Naive thymus-derived CD4-positive, alpha-beta T cell (primary cell): ENCODE measurements around the gene CAMK1. TPM values are rescaled to one million over a fixed set of nuclear protein-coding genes. Genes with fewer than 3 reads are reported as not detected.

ENCODE experiments used
- ATAC-seq: fragments of 150-1000 bp; cut with Tn5 transposase; 2 replicates; pipeline ENCODE4 v1.10.0; 2021; ENCODE audit warnings: mild to moderate bottlenecking, moderate library complexity
- CTCF ChIA-PET: fragments of 350-600 bp; sonication (Branson Sonifier 250); formaldehyde crosslinking; loops from one replicate; lab custom pipeline; 2021; ENCODE audit warnings: antibody characterized with exemption; lab: Charles Lee
- POLR2A ChIA-PET: fragments of 350-600 bp; sonication (Branson Sonifier 250); formaldehyde crosslinking; loops from one replicate; lab custom pipeline; 2021; ENCODE audit warnings: antibody characterized with exemption, inconsistent platforms; lab: Charles Lee
- DNase-seq, 9 donors: peaks; one replicate each; pipeline versions ENCODE4 v3.0.0 to v3.0.0-alpha.2; 2020 to 2022; ENCODE audit warnings: mixed read lengths in 1 of 9
- H3K27ac ChIP-seq: one replicate; pipeline ENCODE4 v1.7.0; 2013; ENCODE audit warnings: mild to moderate bottlenecking, low read depth, low read length, moderate library complexity
- H3K27me3 ChIP-seq, 2 donors: one replicate each; pipeline ENCODE4 v1.7.0; 2013; ENCODE audit warnings: low read length in 2 of 2, mild to moderate bottlenecking in 2 of 2, moderate library complexity in 2 of 2; ENCODE audit not compliant: control insufficient read depth in 2 of 2, insufficient read depth in 2 of 2
- H3K36me3 ChIP-seq, 3 experiments: 1 replicate in 2 of 3; 2 replicates in 1 of 3; pipeline ENCODE4 v1.7.0; 2013; ENCODE audit warnings: low read length in 3 of 3, mild to moderate bottlenecking in 3 of 3, moderate library complexity in 1 of 3; ENCODE audit not compliant: insufficient read depth in 3 of 3, control insufficient read depth in 2 of 3
- H3K4me1 ChIP-seq, 2 donors: one replicate each; pipeline ENCODE4 v1.7.0; 2013; ENCODE audit warnings: low read length in 2 of 2, mild to moderate bottlenecking in 2 of 2, moderate library complexity in 1 of 2; ENCODE audit not compliant: control insufficient read depth in 2 of 2, insufficient read depth in 2 of 2
- H3K4me3 ChIP-seq: 2 replicates; pipeline ENCODE4 v1.7.0; 2013; ENCODE audit warnings: mild to moderate bottlenecking, low read length
- H3K9me3 ChIP-seq, 3 experiments: 1 replicate in 2 of 3; 2 replicates in 1 of 3; pipeline ENCODE4 v1.7.0; 2013; ENCODE audit warnings: low read length in 3 of 3; ENCODE audit not compliant: control insufficient read depth in 2 of 3
- H3K27ac Mint-ChIP-seq, 9 donors: one replicate each; pipeline ENCODE4 v1.8.0; 2020 to 2022; ENCODE audit warnings: mixed read lengths in 9 of 9, mild to moderate bottlenecking in 8 of 9, moderate library complexity in 5 of 9, inconsistent platforms in 2 of 9
- H3K27me3 Mint-ChIP-seq, 5 donors: one replicate each; pipeline ENCODE4 v1.8.0; 2021 to 2022; ENCODE audit warnings: mixed read lengths in 5 of 5, mild to moderate bottlenecking in 1 of 5
- H3K36me3 Mint-ChIP-seq, 5 donors: one replicate each; pipeline ENCODE4 v1.8.0; 2020 to 2022; ENCODE audit warnings: mixed read lengths in 5 of 5, mild to moderate bottlenecking in 3 of 5, inconsistent platforms in 1 of 5
- H3K4me1 Mint-ChIP-seq, 7 donors: one replicate each; pipeline ENCODE4 v1.8.0; 2020 to 2022; ENCODE audit warnings: mixed read lengths in 7 of 7, mild to moderate bottlenecking in 3 of 7, inconsistent platforms in 1 of 7
- H3K4me3 Mint-ChIP-seq, 10 donors: one replicate each; pipeline ENCODE4 v1.8.0; 2020 to 2022; ENCODE audit warnings: mild to moderate bottlenecking in 10 of 10, mixed read lengths in 10 of 10, moderate library complexity in 6 of 10, inconsistent platforms in 2 of 10
- H3K9me3 Mint-ChIP-seq, 11 donors: one replicate each; pipeline ENCODE4 v1.8.0; 2020 to 2022; ENCODE audit warnings: mixed read lengths in 11 of 11, mild to moderate bottlenecking in 4 of 11, inconsistent platforms in 1 of 11, moderate library complexity in 1 of 11
- intact Hi-C, 2 donors: fragments of 100-400 bp; cut with micrococcal nuclease; formaldehyde crosslinking; loops; one replicate each; pipeline ENCODE4 v1.15.1; 2023
- polyA plus RNA-seq, 2 donors: library from polyadenylated mRNA; unstranded; fragments of 300-500 nt; fragmentation: Illumina TruSeq; gene quantifications; one replicate each; pipeline ENCODE4 v1.2.3, GENCODE V29; 2021
- total RNA-seq, 6 experiments: library from RNA in 5 of 6; stranded (reverse) in 5 of 6; gene quantifications; 1 replicate in 5 of 6; 2 replicates in 1 of 6; pipeline ENCODE4 v1.2.3 and lab custom pipeline; 2021 to 2026

Gene CAMK1
- total and polyA plus RNA-seq, 7 experiments from 2014 or later = 0.85 to 36.3 (median 2.1) TPM

- Mint-ChIP-seq H3K27me3 (no peaks in the 10 kb centered on the region), H3K4me3 (peak overlapping the region; percentile 70 to 94 (median 84)), H3K9me3 (no peaks in the 10 kb centered on the region), H3K4me1 (peaks cover 31 to 41% (median 38%) of the 10 kb centered on the region in 7 donors), H3K27ac (peak overlapping the region; percentile 17 to 93 (median 76)), H3K36me3 (peaks cover 0 to 20% (median 0%) of the 10 kb centered on the region in 5 donors)
- no peaks in the 10 kb centered on the region for H3K9me3 ChIP-seq
- peak overlapping the region; percentile 90 for H3K27ac ChIP-seq
- peak overlapping the region; percentile 76 for H3K4me3 ChIP-seq
- intact Hi-C loops = loop anchor here in 1 of 2 donors (1.0 kb wide), 1 partner anchor 136 kb away; no protein-coding TSS in a partner anchor
- ATAC-seq = no peak
- POLR2A ChIA-PET = interaction anchor here (0.6 to 5.9 kb wide), 6 partner anchors 14 to 432 kb away, joined by 3 to 61 read pairs (median 10); partner anchors contain the start of genes ARPC4, BRPF1, OGG1 and TADA3
- peaks cover 0 to 19% (median 8%) of the 10 kb centered on the region in 3 experiments for H3K36me3 ChIP-seq
- CTCF ChIA-PET = no interaction called here
- H3K27me3 ChIP-seq = no peaks in the 10 kb centered on the region
- peak in 1 of 9 donors; percentile 8 for DNase-seq
- peaks cover 21 to 28% of the 10 kb centered on the region in 2 donors for H3K4me1 ChIP-seq
These were observed 40.7 kb upstream of the CAMK1 start for GRCh38 chr3:9810433-9810770.

GRCh38 chr3:9809615-9810432 is 40.1 kb upstream of the CAMK1 start, which contains the start of gene TTLL3:
TTLL3 (plus strand) TSS chr3:9810262; CDS start chr3:9810662, 400 bp downstream.
- Mint-ChIP-seq H3K4me1 (peaks cover 31 to 41% (median 38%) of the 10 kb centered on the region in 7 donors), H3K27me3 (no peaks in the 10 kb centered on the region), H3K36me3 (peaks cover 0 to 21% (median 0%) of the 10 kb centered on the region in 5 donors), H3K27ac (peak within 1 kb of the TSS; percentile 92 to 98 (median 96)), H3K9me3 (no peaks in the 10 kb centered on the region), H3K4me3 (peak within 1 kb of the TSS; percentile 89 to 96 (median 92))
- intact Hi-C loops = loop anchor here (1.0 to 5.0 kb wide), 7 partner anchors 17 to 136 kb away; partner anchors contain the start of genes RPUSD3 (in 2 of the 2), ARPC4 (in 1 of the 2), CRELD1 (in 1 of the 2) and JAGN1 (in 1 of the 2)
- H3K9me3 ChIP-seq = no peaks in the 10 kb centered on the region
- ATAC-seq (peak; percentile 76), DNase-seq (peak; percentile 33 to 50 (median 43))
- CTCF ChIA-PET = interaction anchor here (1.1 kb wide), 1 partner anchor 17 kb away, joined by 3 read pairs; the partner anchor contains the start of gene ARPC4
- peak within 1 kb of the TSS; percentile 90 for H3K27ac ChIP-seq
- H3K36me3 ChIP-seq = peaks cover 4 to 25% (median 13%) of the 10 kb centered on the region in 3 experiments
- H3K27me3 ChIP-seq = no peaks in the 10 kb centered on the region
- POLR2A ChIA-PET = interaction anchor here (0.6 to 5.9 kb wide), 14 partner anchors 9 to 432 kb away, joined by 3 to 61 read pairs (median 5); partner anchors contain the start of genes ARPC4, BRPF1, CRELD1 and MTMR14
- peaks cover 21 to 28% of the 10 kb centered on the region in 2 donors for H3K4me1 ChIP-seq
- peak within 1 kb of the TSS; percentile 76 for H3K4me3 ChIP-seq

- ChIA-PET CTCF (interaction anchor here (1.1 kb wide), 1 partner anchor 16 kb away, joined by 3 read pairs; the partner anchor contains the start of gene ARPC4), POLR2A (interaction anchor here (0.5 to 5.9 kb wide), 17 partner anchors 8 to 511 kb away, joined by 3 to 61 read pairs (median 4); partner anchors contain the start of genes ARPC4, BRPF1, CRELD1 and JAGN1)
- peak overlapping the region; percentile 76 for H3K4me3 ChIP-seq
- H3K4me1 Mint-ChIP-seq = peaks cover 31 to 42% (median 39%) of the 10 kb centered on the region in 7 donors
- peaks cover 0 to 27% (median 3%) of the 10 kb centered on the region in 5 donors for H3K36me3 Mint-ChIP-seq
- H3K27ac ChIP-seq = peak overlapping the region; percentile 90
- H3K4me3 Mint-ChIP-seq = peak overlapping the region; percentile 89 to 96 (median 92)
- no peaks in the 10 kb centered on the region for H3K9me3 ChIP-seq
- ATAC-seq = no peak
- H3K27me3 ChIP-seq = no peaks in the 10 kb centered on the region
- H3K27ac Mint-ChIP-seq = peak overlapping the region; percentile 92 to 98 (median 96)
- H3K36me3 ChIP-seq = peaks cover 10 to 31% (median 19%) of the 10 kb centered on the region in 3 experiments
- no peaks in the 10 kb centered on the region for H3K9me3 Mint-ChIP-seq
- peak in 3 of 9 donors; percentile 10 to 19 (median 13) for DNase-seq
- intact Hi-C loops = loop anchor here (1.0 to 5.0 kb wide), 6 partner anchors 16 to 124 kb away; partner anchors contain the start of genes RPUSD3 (in 2 of the 2), ARPC4 (in 1 of the 2), CRELD1 (in 1 of the 2) and JAGN1 (in 1 of the 2)
- H3K27me3 Mint-ChIP-seq = no peaks in the 10 kb centered on the region
- H3K4me1 ChIP-seq = peaks cover 21 to 28% of the 10 kb centered on the region in 2 donors
These were observed 39.5 kb upstream of the CAMK1 start for GRCh38 chr3:9809239-9809614.

GRCh38 chr3:9808345-9809037 is 38.7 kb upstream of the CAMK1 start:
- Mint-ChIP-seq H3K27me3 (no peaks in the 10 kb centered on the region), H3K9me3 (no peaks in the 10 kb centered on the region), H3K27ac (peak overlapping the region; percentile 92 to 98 (median 96)), H3K4me1 (peaks cover 31 to 45% (median 42%) of the 10 kb centered on the region in 7 donors), H3K4me3 (peak overlapping the region in 9 of 10 donors; percentile 25 to 96 (median 91)), H3K36me3 (peaks cover 2 to 33% (median 8%) of the 10 kb centered on the region in 5 donors)
- H3K9me3 ChIP-seq = no peaks in the 10 kb centered on the region
- DNase-seq (peak in 7 of 9 donors; percentile 26 to 55 (median 40)), ATAC-seq (peak; percentile 75)
- H3K4me3 ChIP-seq = no peak overlapping the region
- H3K4me1 ChIP-seq = peaks cover 21 to 28% of the 10 kb centered on the region in 2 donors
- H3K36me3 ChIP-seq = peaks cover 17 to 38% (median 27%) of the 10 kb centered on the region in 3 experiments
- POLR2A ChIA-PET = interaction anchor here (0.5 to 5.9 kb wide), 21 partner anchors 12 to 1798 kb away, joined by 3 to 61 read pairs (median 3); partner anchors contain the start of genes ARPC4, BRPF1, CRELD1 and JAGN1
- intact Hi-C loops = loop anchor here (1.0 to 5.0 kb wide), 8 partner anchors 15 to 124 kb away; partner anchors contain the start of genes RPUSD3 (in 2 of the 2), ARPC4 (in 1 of the 2), BRPF1 (in 1 of the 2) and CRELD1 (in 1 of the 2)
- H3K27me3 ChIP-seq = no peaks in the 10 kb centered on the region
- H3K27ac ChIP-seq = peak overlapping the region; percentile 90
- CTCF ChIA-PET = interaction anchor here (0.6 to 1.0 kb wide), 4 partner anchors 16 to 487 kb away, joined by 3 to 7 read pairs (median 5); partner anchors contain the start of genes ARPC4 and TADA3

- ChIA-PET CTCF (interaction anchor here (0.6 to 1.0 kb wide), 4 partner anchors 15 to 487 kb away, joined by 3 to 7 read pairs (median 5); partner anchors contain the start of genes ARPC4 and TADA3), POLR2A (interaction anchor here (0.5 to 5.9 kb wide), 18 partner anchors 8 to 1799 kb away, joined by 3 to 61 read pairs (median 3); partner anchors contain the start of genes ARPC4, BRPF1, CRELD1 and OGG1)
- H3K4me3 ChIP-seq = no peak overlapping the region
- intact Hi-C loops = loop anchor here (1.0 to 5.0 kb wide), 6 partner anchors 34 to 125 kb away; partner anchors contain the start of genes RPUSD3 (in 2 of the 2), BRPF1 (in 1 of the 2), CRELD1 (in 1 of the 2) and JAGN1 (in 1 of the 2)
- H3K9me3 Mint-ChIP-seq = no peaks in the 10 kb centered on the region
- H3K4me1 Mint-ChIP-seq = peaks cover 37 to 50% (median 47%) of the 10 kb centered on the region in 7 donors
- H3K27me3 Mint-ChIP-seq = no peaks in the 10 kb centered on the region
- no peak for DNase-seq
- peaks cover 21 to 28% of the 10 kb centered on the region in 2 donors for H3K4me1 ChIP-seq
- peaks cover 7 to 35% (median 14%) of the 10 kb centered on the region in 5 donors for H3K36me3 Mint-ChIP-seq
- H3K36me3 ChIP-seq = peaks cover 22 to 43% (median 29%) of the 10 kb centered on the region in 3 experiments
- peak overlapping the region in 2 of 10 donors; percentile 21 to 45 for H3K4me3 Mint-ChIP-seq
- peak overlapping the region in 8 of 9 donors; percentile 71 to 98 (median 94) for H3K27ac Mint-ChIP-seq
- H3K9me3 ChIP-seq = no peaks in the 10 kb centered on the region
- ATAC-seq = no peak
- peak overlapping the region; percentile 90 for H3K27ac ChIP-seq
- no peaks in the 10 kb centered on the region for H3K27me3 ChIP-seq
These were observed 38.2 kb upstream of the CAMK1 start for GRCh38 chr3:9807981-9808344.
